ENCODE measurements around the gene SSBP3.

- no peak for TF ChIP-seq ZBTB33 (IDR thresholded peaks at IDR 0.05; ENCODE audit: borderline replicate concordance, low read depth)
- TF ChIP-seq USF2 (IDR thresholded peaks at IDR 0.05; ENCODE audit: borderline replicate concordance, low read depth, low read length): no peak
- TF ChIP-seq CTCF (IDR thresholded peaks at IDR 0.05): no peak
- TF ChIP-seq IRF3 (IDR thresholded peaks at IDR 0.05; ENCODE audit: low read depth, low read length): no peak
- TF ChIP-seq REST (IDR thresholded peaks at IDR 0.05; ENCODE audit: low read depth, low read length): no peak
These were observed 34.9 kb downstream of the SSBP3 start for GRCh38 chr1:54371038-54371941.
